HL-60 (cell line): ENCODE measurements around the gene SLC30A4.
A peak's percentile ranks its signal among the peaks of the same experiment; 100 is the strongest.
"Not testable (repeated sequence)": the region's sequence is repeated elsewhere in the genome, so short reads cannot be mapped to it uniquely, and the experiment has no call there.

Experiments
- DNase-seq, 2 experiments: peaks; one replicate each; pipeline ENCODE4 v3.0.0-alpha.2; 2010 to 2020; ENCODE audit warnings: low read depth in 1 of 2, low spot score in 1 of 2
- H3K27ac ChIP-seq: fragments of 250-450 bp; sonication (Bioruptor Pico); replicated peaks from 2 replicates; pipeline ENCODE4 v1.5.1; 2020; ENCODE audit warnings: mild to moderate bottlenecking, moderate library complexity
- H3K27me3 ChIP-seq: fragments of 250-450 bp; sonication (Bioruptor Pico); 2 replicates; pipeline ENCODE4 v1.5.1; 2021; ENCODE audit warnings: mild to moderate bottlenecking, moderate library complexity; ENCODE audit not compliant: insufficient read depth, poor library complexity, severe bottlenecking
- H3K4me3 ChIP-seq: replicated peaks from 2 replicates; pipeline ENCODE4 v1.5.1; 2011; ENCODE audit warnings: mild to moderate bottlenecking, control low read depth, low read length; ENCODE audit not compliant: insufficient read depth
- CTCF ChIP-seq: IDR thresholded peaks from one replicate; pipeline ENCODE4 v1.5.1; 2011; ENCODE audit warnings: low read length, control low read depth, inconsistent platforms; ENCODE audit not compliant: insufficient read depth
- GABPA ChIP-seq: IDR thresholded peaks from 2 replicates; pipeline ENCODE4 v1.6.1; 2012; ENCODE audit warnings: low read depth
- POLR2AphosphoS5 ChIP-seq: IDR thresholded peaks from 2 replicates; pipeline ENCODE4 v1.6.1; 2012; ENCODE audit warnings: low read depth
- SPI1 ChIP-seq: IDR thresholded peaks from 2 replicates; pipeline ENCODE4 v1.6.1; 2012; ENCODE audit warnings: low read depth, mild to moderate bottlenecking, borderline replicate concordance
- TF ChIP-seq, protein P1 (sequence below): IDR thresholded peaks from 2 replicates; pipeline ENCODE4 v1.6.1; 2012; ENCODE audit warnings: low read depth; ENCODE audit not compliant: insufficient replicate concordance

SLC30A4 gene

DNA sequence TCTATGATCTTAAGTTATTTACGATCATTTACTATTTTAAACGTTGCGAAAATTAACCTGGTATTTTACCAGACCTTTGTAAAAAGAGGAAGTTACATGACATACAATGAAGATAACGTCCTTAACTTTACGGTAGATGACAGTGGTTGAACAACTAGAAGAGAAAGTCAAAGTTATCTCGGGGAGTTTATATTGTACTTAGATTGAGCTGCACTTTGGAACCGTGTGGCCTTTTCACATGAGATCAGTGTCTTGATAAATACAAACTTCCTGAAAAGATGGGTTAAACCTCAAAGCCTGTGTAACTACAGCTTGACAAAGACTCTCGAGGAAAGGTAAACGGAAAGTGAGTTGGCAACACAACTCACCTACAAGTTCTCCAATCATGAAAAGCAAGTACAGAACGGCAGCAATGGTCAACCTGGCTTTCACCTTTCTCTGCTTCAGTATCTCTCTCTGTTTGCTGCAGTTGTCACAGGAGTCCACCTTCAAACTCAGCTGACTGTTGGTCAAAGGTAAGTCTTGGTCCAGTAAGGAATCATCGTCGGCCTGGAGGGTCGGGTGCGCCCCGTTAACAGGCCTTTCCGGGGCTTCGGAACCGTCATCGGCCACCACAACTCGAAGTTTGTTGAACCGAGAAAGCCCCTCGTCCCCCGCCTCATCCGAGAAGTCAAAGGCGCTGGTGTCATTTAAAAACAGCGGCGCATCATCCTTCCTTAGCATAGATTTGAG lies 793 bp downstream of the SLC30A4 start:
- DNase-seq, result no peak
- peak overlapping the region; percentile 44 for H3K4me3 ChIP-seq
- H3K27me3 ChIP-seq, result peaks cover 25% of the 10 kb centered on the region
- TF ChIP-seq POLR2AphosphoS5 (no peak), CTCF (no peak), GABPA (no peak)
- TF ChIP-seq, protein P1, sequence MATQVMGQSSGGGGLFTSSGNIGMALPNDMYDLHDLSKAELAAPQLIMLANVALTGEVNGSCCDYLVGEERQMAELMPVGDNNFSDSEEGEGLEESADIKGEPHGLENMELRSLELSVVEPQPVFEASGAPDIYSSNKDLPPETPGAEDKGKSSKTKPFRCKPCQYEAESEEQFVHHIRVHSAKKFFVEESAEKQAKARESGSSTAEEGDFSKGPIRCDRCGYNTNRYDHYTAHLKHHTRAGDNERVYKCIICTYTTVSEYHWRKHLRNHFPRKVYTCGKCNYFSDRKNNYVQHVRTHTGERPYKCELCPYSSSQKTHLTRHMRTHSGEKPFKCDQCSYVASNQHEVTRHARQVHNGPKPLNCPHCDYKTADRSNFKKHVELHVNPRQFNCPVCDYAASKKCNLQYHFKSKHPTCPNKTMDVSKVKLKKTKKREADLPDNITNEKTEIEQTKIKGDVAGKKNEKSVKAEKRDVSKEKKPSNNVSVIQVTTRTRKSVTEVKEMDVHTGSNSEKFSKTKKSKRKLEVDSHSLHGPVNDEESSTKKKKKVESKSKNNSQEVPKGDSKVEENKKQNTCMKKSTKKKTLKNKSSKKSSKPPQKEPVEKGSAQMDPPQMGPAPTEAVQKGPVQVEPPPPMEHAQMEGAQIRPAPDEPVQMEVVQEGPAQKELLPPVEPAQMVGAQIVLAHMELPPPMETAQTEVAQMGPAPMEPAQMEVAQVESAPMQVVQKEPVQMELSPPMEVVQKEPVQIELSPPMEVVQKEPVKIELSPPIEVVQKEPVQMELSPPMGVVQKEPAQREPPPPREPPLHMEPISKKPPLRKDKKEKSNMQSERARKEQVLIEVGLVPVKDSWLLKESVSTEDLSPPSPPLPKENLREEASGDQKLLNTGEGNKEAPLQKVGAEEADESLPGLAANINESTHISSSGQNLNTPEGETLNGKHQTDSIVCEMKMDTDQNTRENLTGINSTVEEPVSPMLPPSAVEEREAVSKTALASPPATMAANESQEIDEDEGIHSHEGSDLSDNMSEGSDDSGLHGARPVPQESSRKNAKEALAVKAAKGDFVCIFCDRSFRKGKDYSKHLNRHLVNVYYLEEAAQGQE, result no peak
- no peak overlapping the region for H3K27ac ChIP-seq

DNA sequence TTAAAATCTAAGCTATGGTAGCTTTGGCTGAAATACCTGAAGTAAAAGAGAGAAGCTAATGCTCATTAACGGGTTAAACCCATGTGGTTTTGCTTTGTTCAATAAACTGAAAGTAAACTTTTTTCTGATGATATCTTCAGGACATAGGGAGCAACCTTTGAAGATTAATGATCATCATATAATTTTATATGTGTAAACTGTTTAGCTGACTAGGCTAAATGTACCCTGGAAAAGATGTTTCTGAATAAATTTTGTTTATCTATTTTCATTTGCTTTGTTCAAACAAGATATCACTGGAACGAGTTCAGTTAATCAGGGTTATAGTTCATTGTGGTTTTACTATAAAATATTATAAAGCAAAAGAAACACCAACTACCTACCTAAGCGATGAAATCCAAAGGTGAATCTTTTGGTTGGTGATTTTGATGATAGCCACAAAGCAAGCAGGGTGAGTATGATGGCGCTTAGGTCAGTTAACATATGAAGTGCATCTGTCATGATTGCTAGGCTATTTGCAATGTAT lies 11.7 kb downstream of the SLC30A4 start:
- H3K4me3 ChIP-seq, result no peak overlapping the region
- TF ChIP-seq GABPA (no peak), POLR2AphosphoS5 (no peak), CTCF (no peak), SPI1 (no peak)
- TF ChIP-seq, protein P1, result no peak
- H3K27me3 ChIP-seq, result peaks cover 11% of the 10 kb centered on the region
- DNase-seq, result no peak
- no peak overlapping the region for H3K27ac ChIP-seq

DNA sequence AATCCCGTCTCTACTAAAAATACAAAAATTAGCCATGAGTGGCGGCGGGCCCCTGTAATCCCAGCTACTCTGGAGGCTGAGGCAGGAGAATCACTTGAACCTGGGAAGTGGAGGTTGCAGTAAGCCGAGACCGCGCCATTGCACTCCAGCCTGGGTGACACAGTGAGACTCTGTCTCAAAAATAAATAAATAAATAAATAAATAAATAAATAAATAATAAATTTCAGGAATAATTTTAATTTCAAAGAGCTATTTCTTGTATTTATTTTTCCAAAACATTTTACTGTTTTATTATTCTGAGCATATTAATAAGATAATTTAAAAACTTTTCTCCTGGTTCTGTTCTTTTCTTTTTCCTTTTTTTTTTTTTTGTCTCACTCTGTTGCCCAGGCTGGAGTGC lies 15.4 kb downstream of the SLC30A4 start:
- H3K27ac ChIP-seq, DNase-seq, H3K4me3 ChIP-seq: not testable (repeated sequence)
- H3K27me3 ChIP-seq, result peaks cover 11% of the 10 kb centered on the region

- TF ChIP-seq POLR2AphosphoS5, result no peak
- TF ChIP-seq, protein P1, result no peak
- TF ChIP-seq SPI1, result no peak
- Histone ChIP-seq H3K27ac (no peak overlapping the region), H3K4me3 (no peak overlapping the region), H3K27me3 (peaks cover 7% of the 10 kb centered on the region)
- no peak for DNase-seq
These were observed 23.1 kb downstream of the SLC30A4 start for GRCh38 chr15:45499426-45499825.
